IPS DF 6.9 (cell line): ENCODE measurements around the gene PRKCD.

ENCODE experiments used
- DNase-seq: peaks from one replicate; pipeline ENCODE4 v3.0.0-alpha.2; 2013; ENCODE audit warnings: low read depth, low spot score
- H3K27ac ChIP-seq: one replicate; pipeline ENCODE4 v1.5.1; 2013; ENCODE audit warnings: low read length, control low read depth
- H3K27me3 ChIP-seq: 2 replicates; pipeline ENCODE4 v1.6.1; 2013; ENCODE audit warnings: mild to moderate bottlenecking, low read length; ENCODE audit not compliant: control insufficient read depth, insufficient read depth
- H3K36me3 ChIP-seq: 2 replicates; pipeline ENCODE4 v1.6.1; 2013; ENCODE audit warnings: low read length; ENCODE audit not compliant: control insufficient read depth, insufficient read depth
- H3K4me1 ChIP-seq: 2 replicates; pipeline ENCODE4 v1.6.1; 2013; ENCODE audit warnings: low read length; ENCODE audit not compliant: control insufficient read depth, insufficient read depth
- H3K4me3 ChIP-seq: 2 replicates; pipeline ENCODE4 v1.5.1; 2013; ENCODE audit warnings: mild to moderate bottlenecking, low read length
- H3K9me3 ChIP-seq: 2 replicates; pipeline ENCODE4 v1.6.1; 2013; ENCODE audit warnings: low read length, inconsistent platforms; ENCODE audit not compliant: control insufficient read depth, insufficient read depth
- WGBS: extraction: QIAGEN DNeasy Blood & Tissue Kit; methylation state at CpG from one replicate; pipeline ENCODE4 v1.1.7; 2013; ENCODE audit warnings: mixed read lengths, missing lambda C conversion rate; ENCODE audit not compliant: insufficient read length, insufficient coverage; 5-methylcytosine and 5-hydroxymethylcytosine counted together

PRKCD gene

GRCh38 chr3:53242155-53242554 is 81.1 kb downstream of the PRKCD start:
- H3K27ac ChIP-seq, result no peak overlapping the region
- H3K4me1 ChIP-seq, result peaks cover 5% of the 10 kb centered on the region; the same call in 1 of the 2 replicates
- H3K36me3 ChIP-seq, result peaks cover 38% of the 10 kb centered on the region
- no peaks in the 10 kb centered on the region for H3K27me3 ChIP-seq
- DNase-seq, result no peak
- WGBS, result no CpG with 5 or more reads among the region's 7 CpGs
- no peaks in the 10 kb centered on the region for H3K9me3 ChIP-seq
- H3K4me3 ChIP-seq, result no peak overlapping the region
